Hematopoietic multipotent progenitor cell treated with erythropoietin and hydrocortisone succinate and interleukin-3 and kit ligand, for 17 days (in vitro differentiated cells): ENCODE results near the gene RRAGC.

Source experiments
- DNase-seq: peaks from one replicate; pipeline ENCODE4 v3.0.0-alpha.2; 2015; ENCODE audit warnings: low spot score

Gene RRAGC

DNA sequence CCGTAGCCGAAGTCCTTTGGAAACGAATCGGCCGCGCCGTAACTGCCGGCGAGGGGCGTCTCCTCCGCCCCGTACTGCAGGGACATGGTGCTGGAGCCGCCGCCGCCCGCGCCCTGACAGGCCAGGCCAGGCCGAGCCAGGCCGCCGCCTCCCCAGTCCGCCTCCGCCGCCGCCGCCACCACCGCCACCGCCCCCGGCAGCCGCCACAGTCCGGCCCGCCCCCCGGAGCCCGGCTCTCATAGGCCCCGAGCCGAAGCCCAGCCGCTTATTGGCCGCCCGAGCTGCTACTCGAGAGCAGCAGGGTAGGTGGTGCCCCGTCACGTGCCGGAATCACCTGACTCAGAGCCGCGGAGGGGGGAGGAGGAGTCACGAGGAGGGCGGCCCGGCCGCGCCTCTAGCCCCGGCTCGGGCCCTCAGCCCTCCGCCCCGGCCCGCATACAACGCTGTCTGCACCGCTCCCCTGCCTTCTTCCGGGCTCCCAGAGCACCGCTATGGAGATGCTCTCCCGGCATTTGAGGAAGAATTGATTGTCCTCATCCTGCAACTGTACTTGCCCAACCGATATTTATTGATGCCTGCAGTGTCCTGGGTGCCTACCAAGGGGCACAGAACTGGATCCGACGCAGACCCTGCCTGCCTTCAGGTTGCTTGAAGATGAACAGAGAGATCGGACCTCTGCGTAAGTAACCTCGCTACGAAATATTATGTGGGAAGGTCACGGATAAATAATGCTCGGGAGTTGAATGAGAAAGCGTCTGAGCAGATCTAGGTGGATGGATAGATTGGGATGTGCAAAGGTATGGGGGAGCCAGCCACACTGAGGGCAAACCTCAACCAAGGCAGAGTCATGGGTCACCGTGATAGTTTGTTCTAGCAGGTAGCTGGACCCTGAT, at the start of gene RRAGC:
RRAGC (minus strand) TSS at position 212 of the 893 bp plus-strand sequence; CDS start at position 86, 126 bp downstream.
- peak; percentile 98 for DNase-seq

- no peak for DNase-seq
These were observed 49.2 kb upstream of the RRAGC start for GRCh38 chr1:38908821-38909220.

GRCh38 chr1:38905985-38906384, 46.4 kb upstream of the RRAGC start:
- DNase-seq = no peak

GRCh38 chr1:38899560-38899959, 40.0 kb upstream of the RRAGC start:
- DNase-seq = no peak

- no peak for DNase-seq
These were observed 39.2 kb upstream of the RRAGC start for GRCh38 chr1:38898653-38899230.

GRCh38 chr1:38896169-38896568, 36.6 kb upstream of the RRAGC start:
- DNase-seq = no peak

- no peak for DNase-seq
These were observed 33.4 kb upstream of the RRAGC start for GRCh38 chr1:38892976-38893375.

DNA sequence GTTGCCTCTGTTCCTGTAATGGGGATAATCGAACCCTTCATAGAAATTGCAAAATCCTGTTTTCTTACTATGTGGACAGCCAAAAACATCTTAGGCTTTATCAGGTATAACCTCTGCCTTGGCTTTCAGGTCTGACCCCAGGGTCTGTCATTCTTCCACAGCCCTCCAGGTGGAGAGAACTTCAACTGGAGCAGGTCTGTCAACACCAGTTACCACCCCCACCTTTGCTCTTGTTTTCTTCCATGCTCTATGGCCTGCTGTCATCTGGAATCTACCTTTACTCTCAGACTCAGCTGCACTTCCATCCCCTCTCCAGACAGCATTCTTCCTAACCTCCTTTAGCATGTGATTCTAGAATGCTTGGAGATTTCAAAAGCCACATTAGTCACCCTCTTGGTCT, 32.2 kb upstream of the RRAGC start:
- DNase-seq = no peak

DNA sequence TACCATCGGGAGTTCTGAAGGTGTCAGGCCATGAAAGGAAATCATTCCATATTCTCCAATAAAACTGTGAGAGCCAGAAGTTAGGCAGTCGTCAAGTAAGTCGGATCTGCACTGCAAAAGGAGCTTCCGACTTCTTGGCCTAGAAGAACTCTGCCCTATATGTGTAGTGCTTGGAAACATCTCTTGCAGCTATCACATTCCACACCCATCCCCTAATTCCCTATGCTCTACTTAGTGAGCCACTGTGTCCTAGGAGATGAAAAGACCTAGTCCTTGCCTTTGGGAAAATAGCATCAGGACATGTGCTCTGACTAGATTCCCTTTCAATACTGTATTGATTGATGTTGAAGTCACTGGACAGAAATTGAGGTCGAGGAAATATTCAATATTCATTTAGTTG, 30.0 kb upstream of the RRAGC start:
- DNase-seq = no peak

DNA sequence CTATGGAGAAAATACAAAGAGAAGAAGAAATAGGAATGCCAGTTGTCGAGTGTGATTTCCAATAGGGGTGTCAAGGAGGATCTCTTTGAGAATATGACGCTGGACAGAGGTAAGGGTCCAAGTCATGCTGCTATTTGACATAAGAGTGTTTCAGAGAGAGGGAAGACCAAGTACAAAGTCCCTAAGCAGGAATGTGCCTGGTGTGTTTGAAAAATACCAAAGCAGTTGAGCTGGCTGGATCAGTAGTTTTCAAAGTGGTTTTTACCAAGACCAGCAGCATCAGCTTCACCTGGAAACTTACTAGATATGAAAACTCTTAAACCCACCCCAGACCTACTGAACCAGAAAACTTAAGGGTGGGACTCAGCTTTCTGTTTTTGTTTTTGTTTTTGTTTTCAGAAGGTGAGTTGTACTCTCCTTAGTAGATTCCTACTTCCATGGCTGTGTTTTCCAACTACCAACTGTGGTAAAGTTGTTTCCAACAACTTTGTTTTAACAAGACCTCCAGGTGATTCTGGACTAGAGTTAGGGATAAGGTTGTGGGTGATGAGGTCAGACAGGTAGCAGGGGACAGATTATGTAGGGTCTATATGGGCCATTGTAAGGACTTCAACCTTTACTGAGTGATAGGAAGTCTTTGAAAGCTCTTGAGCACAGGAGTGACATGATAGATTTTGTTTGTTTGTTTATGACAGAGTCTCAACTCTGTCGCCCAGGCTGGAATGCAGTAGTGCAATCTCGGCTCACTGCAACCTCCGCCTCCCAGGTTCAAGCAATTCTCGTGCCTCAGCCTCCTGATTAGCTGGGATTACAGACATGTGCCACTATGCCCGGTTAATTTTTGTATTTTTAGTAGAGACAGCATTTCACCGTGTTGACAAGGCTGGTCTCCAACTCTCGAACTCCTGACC, 29.1 kb upstream of the RRAGC start:
- DNase-seq = no peak

- no peak for DNase-seq
These were observed 25.5 kb upstream of the RRAGC start for GRCh38 chr1:38885092-38885491.

DNA sequence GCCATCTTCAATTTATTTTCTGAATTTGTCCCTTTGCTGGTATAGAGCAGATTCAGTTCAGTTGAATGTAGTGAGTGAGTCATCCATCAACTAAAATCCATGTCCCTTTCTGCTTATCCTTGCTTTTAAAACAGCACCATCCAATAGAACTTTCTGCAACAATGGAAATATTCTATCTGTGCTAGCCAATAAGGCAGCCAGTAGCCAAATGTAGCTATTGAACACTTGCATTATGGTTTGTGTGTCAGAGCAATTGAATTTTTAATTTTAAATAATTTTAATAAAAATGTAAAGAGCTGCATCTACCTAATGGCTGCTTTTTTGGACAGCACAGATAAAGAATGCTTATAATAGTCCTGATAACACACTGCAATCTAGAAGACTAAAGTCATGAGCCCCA, 21.9 kb upstream of the RRAGC start, which contains the start of gene GJA9:
GJA9 (minus strand) TSS at position 101 of the 400 bp plus-strand sequence. CDS start 5,489 bp downstream, outside the sequence.
- no peak for DNase-seq

DNA sequence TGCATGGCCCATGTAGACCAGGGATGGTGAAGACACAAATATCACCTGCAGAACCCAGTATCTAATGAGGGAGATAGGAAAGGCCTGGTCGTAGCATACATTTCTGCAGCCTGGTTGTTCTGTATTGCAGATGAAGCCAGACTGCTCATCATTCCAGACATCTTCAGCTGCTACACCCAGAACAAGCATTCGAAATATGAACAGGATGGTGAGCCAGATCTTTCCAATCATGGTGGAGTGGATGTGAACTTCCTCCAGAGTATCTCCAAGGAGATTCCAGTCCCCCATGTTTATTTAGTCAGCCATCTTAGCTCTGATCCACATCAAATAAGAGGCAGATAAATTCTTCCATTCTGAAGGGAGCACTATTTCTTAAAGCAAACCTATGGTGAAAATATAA, 16.2 kb upstream of the RRAGC start:
- DNase-seq = no peak

- peak; percentile 97 for DNase-seq
These were observed 13.7 kb upstream of the RRAGC start, which contains the start of gene MYCBP for GRCh38 chr1:38873027-38873969. Gene MYCBP, minus strand, starts transcription at chr1:38873348. Its CDS starts 43 bp downstream, at chr1:38873305.

DNA sequence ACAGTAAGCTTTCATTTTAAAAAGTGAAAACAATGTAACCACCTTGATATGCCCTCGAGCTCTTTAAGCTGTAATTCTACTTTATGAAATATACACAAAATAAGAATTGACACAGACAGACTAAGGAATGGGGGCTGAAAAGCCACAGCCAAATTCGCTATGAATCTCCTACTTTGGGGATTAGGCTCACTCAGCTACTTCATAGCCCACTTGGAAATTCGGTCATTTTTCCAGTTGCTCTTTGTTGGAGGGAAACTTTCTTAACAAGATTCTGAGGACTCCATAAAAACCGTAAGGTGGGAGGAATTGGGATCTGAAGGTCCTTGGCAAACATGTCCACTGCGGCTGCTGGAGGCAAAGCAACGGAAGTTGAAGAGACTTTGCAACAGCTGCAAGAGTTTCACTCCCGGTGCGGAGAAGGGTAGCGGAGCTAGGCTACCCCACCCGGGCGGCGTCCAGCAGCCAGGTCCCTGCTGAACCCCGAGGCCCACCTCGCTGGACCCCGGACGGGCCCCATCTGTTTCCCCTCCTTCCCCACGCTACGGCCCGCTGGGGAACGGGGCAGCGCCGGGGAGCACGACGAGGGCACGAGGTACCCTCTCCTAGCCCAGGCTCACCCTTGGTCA, 12.9 kb upstream of the RRAGC start:
- DNase-seq = peak; percentile 50

DNA sequence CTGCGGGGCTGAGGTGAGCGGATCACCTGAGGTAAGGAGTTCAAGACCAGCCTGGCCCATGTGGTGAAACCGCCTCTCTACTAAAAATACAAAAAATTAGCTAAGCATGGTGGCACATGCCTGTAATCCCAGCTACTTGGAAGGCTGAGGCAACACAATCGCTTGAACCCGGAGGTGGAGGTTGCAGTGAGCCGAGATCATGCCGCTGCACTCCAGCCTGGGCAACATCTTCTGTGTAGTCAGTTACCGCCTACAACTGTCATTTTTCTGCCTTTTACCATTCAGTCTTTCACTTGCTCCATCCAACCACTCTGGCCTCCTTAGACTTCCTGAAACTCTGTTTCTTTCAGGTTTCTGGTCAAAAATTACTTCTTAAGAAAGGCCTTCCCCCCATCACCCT, 11.4 kb upstream of the RRAGC start:
- DNase-seq = no peak

GRCh38 chr1:38867208-38867607, 7.6 kb upstream of the RRAGC start:
- no peak for DNase-seq

DNA sequence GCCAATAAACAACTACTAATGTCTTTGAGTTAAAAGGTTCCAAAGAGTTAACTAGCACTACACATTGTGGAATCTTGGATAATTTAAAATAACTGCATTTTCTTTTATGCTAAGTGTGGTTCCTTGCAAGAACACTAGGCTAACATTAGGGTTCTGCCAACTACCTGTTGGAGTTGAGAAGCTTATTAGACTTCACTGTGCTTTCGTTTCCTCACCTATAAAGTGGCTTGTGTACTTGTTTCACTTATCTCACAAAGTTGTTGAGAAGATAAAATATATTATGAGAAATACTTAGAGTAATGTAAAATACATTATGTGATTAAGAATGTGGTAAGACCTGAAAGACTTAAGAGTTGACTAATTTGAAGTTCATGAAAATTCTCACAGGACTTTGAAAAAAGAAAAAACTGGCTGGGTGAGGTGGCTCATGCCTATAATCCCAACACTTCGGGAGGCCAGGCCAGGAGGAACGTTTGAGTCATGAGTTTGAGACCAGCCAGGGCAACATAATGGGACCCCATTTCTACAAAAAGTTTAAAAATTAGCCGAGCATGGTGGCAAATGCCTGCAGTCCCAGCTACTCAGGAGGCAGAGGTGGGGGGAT, 5.6 kb upstream of the RRAGC start:
- DNase-seq = no peak

- no peak for DNase-seq
These were observed 853 bp upstream of the RRAGC start for GRCh38 chr1:38860454-38860795.

DNA sequence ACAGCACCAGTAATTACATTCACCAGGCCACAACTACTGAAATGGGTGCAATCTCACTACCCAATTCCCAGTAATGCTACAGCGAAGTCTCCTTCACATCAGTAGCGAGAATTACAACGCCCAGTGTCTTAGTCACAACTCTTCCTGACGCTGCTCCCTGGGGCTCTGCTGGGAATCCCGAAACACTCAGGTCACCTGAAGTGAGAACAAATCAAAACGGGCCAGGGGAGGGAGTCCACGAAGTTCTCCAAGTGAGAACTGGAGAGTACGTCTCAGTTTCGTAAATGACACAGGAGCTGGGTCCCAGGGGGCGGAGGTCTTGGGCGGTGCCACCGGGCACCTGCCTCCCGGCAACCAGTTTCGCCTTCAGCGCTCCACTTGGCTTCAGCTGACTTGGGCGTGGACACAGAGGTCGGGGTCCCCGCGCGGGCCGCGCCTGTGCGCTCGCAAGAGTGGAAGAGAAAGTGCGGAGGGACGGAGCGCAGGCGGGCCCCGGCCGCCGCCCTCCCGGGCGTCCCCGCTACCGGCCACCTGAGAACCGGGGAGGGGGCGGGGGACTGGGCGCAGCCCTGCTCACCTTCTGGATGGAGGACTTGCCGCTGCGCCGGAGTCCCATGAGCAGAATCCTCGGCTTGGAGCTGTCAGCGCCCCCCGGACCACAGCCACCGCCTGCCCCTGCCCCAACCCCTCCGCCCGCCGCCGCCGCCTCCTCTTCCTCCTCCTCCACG, 575 bp downstream of the RRAGC start:
- DNase-seq = peak; percentile 80
